ENCODE data around the gene TSHZ2.
A peak's percentile ranks its signal among the peaks of the same experiment; 100 is the strongest.

The TSHZ2 gene

DNA sequence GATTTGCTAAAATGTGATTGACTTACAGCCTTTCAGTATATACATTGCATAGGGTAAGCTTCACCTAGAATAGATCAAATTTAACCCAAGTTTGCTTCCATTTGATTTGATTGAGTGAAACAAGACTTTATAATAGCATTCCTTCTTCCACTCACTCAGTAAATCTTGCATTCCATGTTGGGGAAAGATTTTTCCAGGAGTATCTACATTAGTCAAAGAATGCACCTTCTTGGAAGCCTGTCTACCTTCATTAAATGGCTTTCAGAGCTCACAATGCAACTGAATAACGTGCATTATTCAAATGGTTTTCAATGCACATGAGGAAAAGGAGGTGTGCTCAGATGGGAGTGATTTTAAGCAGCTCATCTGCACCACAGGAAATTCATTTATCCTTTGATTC, 38.3 kb upstream of the TSHZ2 start:
- no peak overlapping the region for H3K4me3 ChIP-seq (ENCODE audit: low read depth, low read length)
- TF ChIP-seq CTCF (conservative IDR thresholded peaks at IDR 0.05; ENCODE audit: low read depth, low read length), result no peak
- no peak for DNase-seq (ENCODE audit: low read depth)

- no peak for TF ChIP-seq CTCF (conservative IDR thresholded peaks at IDR 0.05; ENCODE audit: low read depth, low read length)
- no peak overlapping the region for H3K4me3 ChIP-seq (ENCODE audit: low read depth, low read length)
- no peak for DNase-seq (ENCODE audit: low read depth)
Observed at GRCh38 chr20:52936351-52937340, 35.5 kb upstream of the TSHZ2 start.

DNA sequence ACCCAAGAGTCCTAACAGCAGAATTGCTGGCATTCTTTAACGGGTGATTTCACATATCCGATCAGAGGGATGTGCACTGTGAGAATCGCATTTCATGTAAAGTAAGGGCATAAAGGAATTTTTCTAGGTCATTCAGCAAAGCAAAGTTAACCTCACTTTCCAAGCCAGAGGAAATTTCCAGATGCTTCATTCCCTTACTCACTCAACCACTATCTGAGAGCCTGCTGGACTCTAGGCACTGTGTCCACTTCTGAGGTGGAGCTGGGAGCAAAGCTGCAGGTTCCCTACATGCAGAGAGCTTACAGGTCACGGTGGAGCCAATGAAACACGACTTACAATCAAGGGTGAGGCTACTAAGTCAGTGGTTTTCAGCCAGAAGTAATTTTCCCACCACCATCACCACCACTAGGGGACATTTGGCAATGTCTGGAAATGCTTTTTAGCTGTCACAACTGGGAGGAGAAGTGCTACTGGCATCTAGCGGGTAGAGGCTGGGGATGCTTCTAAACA, 34.5 kb upstream of the TSHZ2 start:
- peak; percentile 3 for DNase-seq (ENCODE audit: low read depth)
- no peak for TF ChIP-seq CTCF (conservative IDR thresholded peaks at IDR 0.05; ENCODE audit: low read depth, low read length)
- no peak overlapping the region for H3K4me3 ChIP-seq (ENCODE audit: low read depth, low read length)

- TF ChIP-seq CTCF (conservative IDR thresholded peaks at IDR 0.05; ENCODE audit: low read depth, low read length), result no peak
- DNase-seq (ENCODE audit: low read depth), result no peak
- H3K4me3 ChIP-seq (ENCODE audit: low read depth, low read length), result no peak overlapping the region
Observed at GRCh38 chr20:52939141-52939540, 33.0 kb upstream of the TSHZ2 start.

- no peak overlapping the region for H3K4me3 ChIP-seq (ENCODE audit: low read depth, low read length)
- DNase-seq (ENCODE audit: low read depth), result no peak
- TF ChIP-seq CTCF (conservative IDR thresholded peaks at IDR 0.05; ENCODE audit: low read depth, low read length), result no peak
Observed at GRCh38 chr20:52941808-52942207, 30.4 kb upstream of the TSHZ2 start.

- TF ChIP-seq CTCF (conservative IDR thresholded peaks at IDR 0.05; ENCODE audit: low read depth, low read length), result no peak
- DNase-seq (ENCODE audit: low read depth), result peak; percentile 8
Observed at GRCh38 chr20:52943185-52943841, 28.8 kb upstream of the TSHZ2 start.

More at GRCh38 chr20:52943185-52943841, 28.8 kb upstream of the TSHZ2 start:
- no peak overlapping the region for H3K4me3 ChIP-seq (ENCODE audit: low read depth, low read length)
